GM19324 (cell line): Measurements from ENCODE around the gene DFFB.
"Not testable (repeated sequence)": the region's sequence is repeated elsewhere in the genome, so short reads cannot be mapped to it uniquely, and the experiment has no call there.

Source experiments
- ATAC-seq: cut with Tn5 transposase; IDR thresholded peaks from one replicate; pipeline ENCODE4 v1.9.1; 2021; ENCODE audit warnings: mild to moderate bottlenecking, moderate library complexity; ENCODE audit not compliant: unreplicated experiment, low FRiP score

Gene DFFB

DNA sequence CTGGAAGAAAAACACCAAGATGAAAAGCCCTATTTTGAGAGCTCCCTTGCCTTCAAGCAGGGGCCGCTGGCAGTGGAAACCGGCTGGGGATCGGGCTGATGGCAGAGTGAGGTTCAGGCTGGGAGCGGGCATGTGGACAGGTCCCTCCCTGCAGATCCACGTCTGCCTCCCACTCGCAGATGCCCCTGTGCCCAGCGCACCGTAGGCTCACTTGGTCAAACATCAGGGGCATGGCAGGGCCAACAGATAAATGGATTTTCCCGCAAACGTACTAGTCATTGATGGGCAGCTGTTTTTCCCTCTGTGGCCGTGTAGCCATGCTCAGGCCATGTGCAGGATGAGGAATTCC lies 49.4 kb downstream of the DFFB start:
- ATAC-seq = no peak

DNA sequence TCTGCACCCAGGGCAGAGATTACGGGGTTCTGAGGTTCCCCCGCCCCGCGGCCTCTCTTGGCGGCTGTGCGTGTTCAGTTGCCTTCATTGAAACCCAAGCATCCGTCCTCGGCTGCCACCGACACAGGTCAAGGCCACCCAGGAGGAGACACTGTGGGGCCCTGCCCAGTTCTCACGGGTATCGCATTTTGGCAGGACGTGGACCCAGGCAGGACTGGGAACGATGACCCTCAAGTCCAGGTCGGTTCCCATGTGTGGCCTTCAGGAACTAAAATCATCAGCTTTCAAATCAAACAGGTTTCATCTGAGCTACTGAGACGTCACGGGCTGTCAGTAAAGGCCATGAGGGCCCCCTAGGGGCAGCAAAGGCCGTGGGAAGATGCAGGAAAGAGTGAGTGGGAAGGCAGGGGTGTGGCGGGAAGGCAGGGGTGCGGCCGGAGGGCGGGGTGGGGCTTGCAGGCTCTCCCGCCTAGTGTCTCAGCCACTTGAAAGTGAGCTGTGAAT lies 49.8 kb downstream of the DFFB start:
- ATAC-seq = no peak

DNA sequence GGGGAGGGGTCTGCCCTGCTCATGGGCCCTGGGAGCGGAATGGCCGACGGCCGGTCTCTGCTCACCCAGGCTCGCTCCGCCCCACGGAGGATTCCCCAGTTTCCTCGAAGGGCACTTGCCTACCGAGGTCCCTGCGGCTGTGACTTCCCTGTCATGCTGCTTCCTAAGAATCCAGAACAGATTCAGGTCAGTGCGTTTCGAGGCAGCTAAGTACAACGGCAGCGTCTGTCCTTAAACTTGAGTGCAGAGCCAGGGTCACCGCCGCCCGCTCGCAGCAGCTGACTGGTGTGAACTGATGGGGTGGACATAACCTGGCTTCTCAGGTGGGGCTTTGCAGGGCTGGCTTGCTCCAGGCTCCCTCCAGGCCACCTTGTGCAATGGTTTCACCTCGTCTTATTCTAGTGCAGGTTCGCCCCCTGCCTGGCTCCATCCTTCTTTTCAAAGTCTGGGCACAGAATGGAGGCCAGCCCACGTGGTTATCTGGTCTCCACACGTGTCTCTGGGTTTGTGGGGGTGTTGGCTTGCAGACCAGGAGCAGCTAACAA lies 50.4 kb downstream of the DFFB start:
- ATAC-seq = no peak

DNA sequence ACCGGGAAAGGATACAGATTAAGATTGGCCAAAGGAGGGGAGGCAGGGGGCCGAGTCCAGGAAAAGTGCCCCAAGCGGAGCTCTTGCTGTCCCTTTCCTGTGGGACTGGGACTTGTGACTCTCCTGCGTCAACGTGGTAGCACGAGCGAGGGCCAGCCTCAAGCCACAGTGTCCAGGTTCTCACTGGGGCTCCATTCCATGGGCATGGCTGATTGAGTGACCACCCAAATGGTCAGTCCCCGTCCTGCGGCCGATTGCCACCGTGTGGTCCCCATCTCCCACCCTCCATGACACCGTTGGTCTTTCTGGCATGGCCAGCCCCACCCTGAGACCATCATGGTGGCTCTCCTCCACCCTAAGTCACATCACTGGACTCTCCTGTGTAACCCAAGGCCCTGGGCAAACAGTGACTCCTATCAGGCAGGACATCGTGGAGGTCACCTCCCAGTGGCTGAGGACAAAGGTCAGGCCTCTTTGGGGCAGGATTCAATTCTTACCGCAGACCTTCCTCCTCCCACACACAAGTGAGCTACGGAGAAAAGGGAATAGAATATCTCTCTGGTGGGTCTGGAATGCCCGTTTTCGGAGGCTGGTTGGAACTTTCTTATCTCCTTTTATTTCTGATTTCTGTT lies 51.7 kb downstream of the DFFB start:
- ATAC-seq = no peak

DNA sequence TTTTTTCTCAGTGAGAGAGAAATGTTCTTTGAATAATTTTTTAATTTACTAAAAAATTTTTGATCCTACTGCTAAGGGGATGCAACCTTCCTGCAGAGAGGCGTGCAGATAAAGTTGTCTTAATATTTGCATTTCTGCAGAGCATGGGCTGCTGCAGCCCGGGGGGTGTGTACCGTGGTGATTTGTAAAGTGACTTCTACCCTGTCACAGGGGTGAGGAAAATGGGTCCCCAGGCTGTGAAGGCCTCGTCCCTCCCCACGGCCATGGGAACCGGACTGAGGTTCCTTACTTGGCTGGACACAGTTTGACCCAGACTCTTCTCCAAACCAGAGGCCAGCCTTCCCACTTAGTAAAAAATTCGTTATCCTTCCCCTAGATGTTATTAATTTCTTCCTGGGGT lies 52.3 kb downstream of the DFFB start:
- ATAC-seq = no peak

DNA sequence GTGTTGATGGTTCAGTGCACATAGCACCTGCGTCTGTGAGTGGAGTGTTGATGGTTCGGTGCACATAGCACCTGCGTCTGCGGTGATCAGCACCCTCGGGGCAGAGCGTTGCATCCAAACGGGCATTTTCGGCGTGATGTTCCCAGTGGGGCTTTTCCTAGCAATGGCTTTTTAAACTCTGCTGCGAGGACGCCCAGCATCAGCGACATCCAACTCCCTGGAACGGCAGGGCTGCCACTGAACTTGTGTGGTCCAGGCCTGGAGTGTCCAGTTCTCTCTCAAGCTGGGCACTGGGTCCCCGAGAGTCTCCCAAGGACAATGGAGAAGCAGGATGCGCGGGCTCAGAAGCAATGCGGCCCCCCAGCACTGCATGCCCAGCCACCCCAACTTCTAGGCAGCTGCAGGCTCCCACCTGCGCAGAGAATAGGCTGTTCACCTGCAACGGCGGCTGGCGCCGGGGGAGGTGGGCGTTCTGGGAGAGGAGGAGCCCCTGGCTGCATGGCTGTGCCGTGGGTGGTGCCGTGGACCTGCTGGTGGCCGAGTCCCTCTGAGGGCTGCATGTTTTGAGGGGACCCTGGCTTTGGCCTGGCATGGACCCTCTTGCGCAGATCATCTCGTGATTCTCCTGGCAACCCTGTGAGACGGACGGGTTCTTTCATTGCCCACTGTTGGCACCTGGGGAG lies 52.9 kb downstream of the DFFB start:
- no peak for ATAC-seq

DNA sequence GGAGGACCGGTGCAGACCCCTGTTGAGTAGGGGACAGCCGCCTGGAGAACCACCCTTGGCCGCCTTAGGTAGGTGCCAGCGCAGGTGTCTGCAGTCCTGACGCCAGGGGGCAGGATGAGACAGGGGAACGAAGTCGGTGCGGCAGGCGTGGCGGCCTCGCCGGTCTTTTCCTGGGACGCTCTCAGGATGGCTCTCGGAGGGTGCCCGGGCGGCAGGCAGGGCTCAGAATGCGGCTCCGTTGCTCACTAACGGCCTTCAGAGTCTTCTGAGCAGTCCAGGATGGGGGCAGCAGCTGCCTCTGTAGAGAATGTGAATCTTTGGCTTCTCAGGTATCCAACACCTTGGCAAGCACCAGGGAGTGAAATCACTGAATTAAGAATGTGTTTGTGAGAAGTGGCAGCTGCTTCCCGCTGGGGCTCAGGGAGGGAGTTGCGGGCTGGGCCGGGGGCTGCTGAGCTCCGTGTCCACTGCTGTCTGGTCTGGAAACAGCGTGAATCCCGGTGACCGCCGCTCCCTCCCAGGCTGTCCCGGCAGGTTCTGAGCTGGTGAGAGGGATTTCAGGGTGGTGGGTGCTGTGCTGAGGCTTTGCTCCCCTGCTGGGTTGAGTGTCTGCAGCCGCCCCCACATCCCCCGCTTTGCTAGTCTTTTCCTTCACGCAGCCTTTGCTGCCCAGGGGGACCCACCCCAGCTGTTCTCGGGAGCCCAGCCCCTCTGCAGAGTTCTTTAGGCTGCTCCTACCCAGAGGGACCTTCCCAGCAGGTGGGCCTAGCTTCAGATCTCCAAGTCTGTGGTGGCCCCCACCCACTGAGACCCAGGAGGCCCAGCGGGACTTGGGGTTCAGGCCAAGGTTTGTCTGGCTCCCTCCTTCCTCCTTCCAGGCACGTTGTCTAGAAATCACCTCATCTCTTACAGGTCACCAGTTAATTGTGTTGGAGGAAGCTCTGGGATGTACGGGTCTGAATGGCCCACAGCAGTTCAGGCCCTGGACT lies 53.9 kb downstream of the DFFB start:
- ATAC-seq = no peak

DNA sequence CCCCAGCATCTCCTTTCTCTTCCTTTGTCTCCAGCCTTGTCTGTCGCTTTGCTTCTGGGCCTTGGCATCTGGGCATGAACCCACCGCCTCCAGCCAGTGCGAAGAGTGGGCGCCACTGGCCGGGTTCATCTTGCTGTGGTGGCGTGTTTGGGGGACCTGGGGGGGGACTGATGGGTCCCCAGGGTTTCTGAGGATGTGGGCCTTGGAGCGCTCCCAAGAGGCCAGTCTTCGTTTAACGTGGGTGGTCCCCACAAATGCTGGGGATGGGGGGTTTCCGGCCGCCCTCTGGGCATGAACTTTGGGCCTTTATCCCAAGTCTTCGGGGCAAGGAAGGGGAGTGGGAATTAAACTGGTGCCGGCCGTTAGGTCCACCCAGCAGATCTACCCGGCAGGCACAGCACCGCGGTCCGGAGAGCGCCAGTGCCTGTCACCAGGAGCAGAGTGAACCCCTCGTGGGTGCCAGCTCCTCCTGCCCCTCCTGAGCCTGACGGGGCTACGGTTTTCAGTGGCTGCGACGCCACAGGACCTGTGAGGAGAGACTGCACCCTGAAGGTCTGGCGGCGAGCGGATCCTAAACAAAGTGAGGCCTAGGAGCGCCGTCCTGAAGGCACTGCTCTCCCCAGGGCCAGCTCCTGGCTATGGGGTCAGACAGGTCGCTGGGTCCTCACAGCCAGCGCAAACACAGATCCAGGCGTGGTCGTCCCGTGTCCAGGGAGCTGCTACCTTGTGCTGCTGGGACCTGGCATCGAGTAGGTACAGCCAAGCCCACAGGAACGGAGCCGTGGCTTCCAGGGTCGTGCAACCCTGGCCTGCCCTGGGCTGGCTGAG lies 54.9 kb downstream of the DFFB start:
- no peak for ATAC-seq

DNA sequence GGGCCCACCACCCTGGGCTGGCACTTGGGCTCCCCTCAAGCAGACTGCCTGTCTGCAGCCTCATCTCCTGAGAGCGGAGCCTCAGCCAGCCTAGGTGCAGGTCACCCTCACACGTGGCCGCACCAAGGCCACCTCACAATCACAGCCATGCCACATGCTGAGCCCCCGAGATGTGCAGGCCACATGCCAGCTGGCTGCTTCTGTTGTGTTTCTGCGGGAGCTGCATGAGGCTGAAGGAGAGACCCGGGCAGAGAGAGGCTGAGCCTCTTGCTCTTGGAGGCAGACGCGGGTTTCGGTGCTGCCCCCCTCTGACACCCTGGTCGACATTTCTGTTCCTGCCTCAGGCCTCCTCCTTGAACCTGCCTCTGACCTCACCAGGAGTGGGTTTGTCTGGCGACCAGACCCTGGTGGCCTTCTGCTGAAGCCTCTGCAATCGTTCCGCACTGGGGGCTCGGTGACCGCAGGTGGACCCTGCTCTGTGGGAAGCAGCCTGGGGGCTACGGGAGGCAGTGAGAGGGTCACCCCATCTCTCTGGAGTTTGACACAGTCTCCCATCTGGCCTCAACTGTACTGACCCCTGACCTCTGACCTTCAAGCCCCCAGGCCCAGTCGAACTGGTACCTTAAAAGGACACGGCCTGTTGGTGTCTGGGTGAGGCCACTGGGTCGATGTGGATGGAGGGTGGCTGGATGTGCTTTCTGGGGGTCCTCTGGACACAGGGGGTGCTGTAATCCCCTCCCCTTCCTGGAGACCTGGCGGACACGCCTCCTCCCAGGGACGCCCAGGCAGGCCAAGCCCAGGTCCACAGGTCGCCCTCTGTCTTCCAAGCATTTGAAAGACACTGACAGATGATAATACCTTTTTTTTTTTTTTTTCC lies 55.8 kb downstream of the DFFB start:
- no peak for ATAC-seq

DNA sequence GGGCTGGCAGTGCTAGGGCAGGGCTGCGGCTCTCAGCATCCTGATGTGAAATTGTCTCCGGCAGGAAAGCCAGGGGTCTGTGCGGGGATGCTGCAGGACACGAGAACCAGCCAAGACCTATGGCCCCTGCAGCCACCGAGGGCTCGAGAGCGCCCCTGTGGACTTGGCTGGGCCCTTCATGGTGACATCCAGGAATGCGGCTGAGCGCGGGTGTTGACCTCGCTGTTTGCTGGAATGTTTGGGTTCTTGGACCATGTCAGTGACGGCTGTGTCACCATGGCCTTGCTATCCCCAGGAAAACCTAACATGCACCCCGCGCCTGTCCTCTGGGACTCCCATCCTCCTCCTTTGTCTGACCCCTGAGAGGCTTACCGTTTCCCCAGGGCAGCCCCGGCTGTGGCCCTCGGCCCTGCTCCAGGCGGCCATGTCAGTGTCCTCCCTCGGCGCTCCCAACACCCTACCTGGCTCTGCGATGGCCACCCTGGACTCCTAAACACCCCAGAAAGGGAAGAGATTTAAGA lies 57.1 kb downstream of the DFFB start:
- ATAC-seq = no peak

DNA sequence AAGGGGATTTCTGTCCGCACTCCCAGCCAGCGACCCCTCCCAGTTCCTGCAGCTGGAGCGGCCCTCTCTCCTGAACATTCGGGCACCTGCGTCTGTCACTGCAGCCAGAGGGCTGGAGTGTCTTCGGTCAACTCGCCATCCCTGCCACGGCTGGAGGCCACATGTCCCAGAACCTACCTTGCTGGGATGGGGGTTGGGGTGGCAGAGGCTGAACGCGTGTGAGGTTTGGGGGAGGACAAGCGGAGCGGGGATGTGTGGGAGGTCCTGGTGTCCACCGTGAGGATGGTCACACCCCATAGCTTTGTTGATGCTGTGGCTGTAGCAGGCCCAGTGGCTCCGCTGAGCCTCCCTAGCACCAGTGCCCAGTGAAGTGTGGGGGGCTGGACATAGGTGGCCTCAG lies 57.6 kb downstream of the DFFB start:
- ATAC-seq = no peak

DNA sequence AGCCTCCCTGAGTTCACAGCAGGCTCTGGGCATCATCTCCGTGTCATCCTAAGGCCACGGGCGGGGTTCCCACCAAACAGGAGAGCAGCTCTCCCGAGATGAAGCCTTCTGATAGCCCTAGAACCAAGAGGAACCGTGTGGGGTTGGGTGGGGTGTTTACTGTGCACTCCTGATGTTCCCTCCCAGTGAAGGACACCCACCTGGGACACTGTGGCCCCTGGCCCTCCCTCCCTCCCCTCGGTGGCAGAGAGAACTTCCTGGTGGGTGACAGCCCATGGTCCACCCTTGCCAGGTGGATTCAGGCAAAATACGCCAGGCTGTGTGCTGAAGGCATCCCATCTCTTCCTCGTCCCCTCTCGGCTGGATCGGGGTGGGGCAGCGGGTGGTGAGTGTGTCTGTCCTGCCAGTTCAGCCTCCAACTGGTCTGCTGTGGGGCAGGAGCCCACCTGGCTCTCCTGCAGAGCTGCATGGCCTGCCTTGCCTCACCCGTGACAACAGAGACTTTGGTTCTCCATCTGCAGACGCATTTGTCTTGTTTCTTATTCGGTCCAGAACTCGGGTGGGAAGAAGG lies 58.4 kb downstream of the DFFB start:
- ATAC-seq = no peak

DNA sequence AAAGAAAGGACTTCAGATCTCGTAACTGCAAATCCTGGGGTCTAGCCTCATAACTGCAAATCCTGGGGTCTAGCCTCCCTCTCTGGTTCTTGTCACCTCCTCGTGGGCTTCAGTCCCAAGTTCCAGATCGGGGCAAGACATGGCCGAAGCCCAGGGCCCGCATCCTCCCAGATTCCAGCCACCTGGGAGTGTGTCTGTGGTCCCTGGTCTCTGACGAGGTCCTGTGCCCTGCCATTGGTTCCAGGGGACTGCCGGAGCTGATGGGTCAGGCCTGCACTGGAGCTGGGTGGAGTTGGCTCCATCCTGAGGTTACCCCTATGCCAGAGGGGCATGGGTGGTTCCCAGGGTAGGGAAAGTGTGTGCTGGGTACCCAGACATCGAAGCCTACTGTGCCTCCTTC lies 60.5 kb downstream of the DFFB start:
- no peak for ATAC-seq

DNA sequence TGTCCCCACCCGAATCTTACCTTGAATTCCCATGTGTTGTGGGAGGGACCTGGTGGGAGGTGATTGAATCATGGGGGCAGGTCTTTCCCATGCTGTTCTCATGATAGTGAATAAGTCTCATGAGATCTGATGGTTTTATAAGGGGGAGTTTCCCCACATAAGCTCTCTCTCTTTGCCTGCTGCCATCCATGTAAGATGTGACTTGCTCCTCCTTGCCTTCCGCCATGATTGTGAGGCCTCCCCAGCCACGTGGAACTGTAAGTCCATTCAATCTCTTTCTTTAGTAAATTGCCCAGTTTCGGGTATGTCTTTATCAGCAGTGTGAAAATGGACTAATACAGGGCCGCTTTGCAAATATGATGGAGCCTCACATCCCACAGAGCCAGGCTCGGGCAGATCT lies 61.1 kb downstream of the DFFB start:
- not testable (repeated sequence) for ATAC-seq

DNA sequence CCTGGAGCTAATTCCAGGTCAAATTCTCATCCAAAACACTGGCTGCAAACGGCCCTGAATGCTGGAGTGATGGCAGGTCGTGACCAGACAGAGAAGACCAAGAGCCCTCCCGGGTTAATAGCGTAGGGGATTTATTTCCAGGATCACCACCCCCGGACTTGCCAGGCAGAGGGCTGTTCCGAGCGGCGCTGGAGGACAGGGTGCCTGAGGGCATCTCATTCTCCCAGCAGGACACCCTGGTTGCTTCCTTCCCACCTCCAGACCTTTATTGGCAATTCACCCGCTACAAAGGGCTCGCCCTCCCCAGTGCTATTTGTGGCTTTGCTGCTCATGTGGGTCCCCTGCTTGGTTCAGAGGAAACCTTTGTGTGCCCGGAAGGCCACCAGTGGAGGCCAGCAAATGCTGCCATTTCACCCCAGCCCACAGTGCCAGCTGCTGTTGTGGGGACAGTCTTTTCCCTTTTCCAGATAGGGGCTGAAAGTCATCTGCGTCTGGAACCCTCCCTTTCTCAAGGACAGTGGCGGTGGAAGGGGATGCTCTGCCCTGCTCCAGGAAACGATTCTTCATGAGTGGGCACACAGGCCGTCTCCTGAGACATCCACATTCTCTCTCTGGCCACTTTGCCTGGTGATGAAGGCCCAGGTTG lies 61.8 kb downstream of the DFFB start:
- ATAC-seq = no peak

DNA sequence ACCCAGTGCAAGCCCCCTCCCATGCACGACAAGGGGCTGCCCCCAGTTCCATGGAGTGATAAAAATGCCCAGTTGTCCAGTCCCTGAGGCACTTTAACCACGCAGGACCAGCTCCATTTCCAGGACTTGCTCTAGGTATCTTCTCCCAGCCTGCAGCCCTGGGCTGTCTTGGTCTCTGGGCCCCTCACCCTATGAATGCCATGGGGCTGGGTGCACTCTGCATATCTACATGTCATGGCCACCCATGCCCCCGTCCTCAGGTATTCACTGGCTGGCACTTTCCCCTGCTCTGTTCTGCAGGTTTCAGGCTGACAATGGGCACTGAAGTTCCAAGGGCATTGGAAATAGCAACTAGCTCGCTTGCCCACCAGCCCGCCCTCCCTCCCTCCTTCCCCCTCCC lies 62.4 kb downstream of the DFFB start:
- no peak for ATAC-seq

DNA sequence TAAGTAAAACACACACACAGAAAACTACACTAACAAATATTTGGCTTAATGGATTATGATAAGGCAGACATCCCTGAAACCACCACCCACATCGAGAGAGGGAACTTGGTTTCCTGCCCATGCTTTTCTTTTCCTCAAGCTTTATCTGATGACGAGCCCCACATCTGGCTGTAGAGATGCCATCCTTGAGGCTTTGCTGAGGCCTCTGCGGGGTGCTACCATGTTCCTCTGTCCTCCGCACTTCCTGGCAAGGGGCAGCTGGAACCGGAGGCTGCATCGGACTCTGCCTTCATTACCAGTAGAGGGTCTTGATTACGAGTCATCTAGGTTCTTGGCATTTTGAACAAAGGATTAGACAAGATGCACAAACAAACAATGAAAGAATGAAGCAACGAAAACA lies 64.5 kb downstream of the DFFB start:
- no peak for ATAC-seq

DNA sequence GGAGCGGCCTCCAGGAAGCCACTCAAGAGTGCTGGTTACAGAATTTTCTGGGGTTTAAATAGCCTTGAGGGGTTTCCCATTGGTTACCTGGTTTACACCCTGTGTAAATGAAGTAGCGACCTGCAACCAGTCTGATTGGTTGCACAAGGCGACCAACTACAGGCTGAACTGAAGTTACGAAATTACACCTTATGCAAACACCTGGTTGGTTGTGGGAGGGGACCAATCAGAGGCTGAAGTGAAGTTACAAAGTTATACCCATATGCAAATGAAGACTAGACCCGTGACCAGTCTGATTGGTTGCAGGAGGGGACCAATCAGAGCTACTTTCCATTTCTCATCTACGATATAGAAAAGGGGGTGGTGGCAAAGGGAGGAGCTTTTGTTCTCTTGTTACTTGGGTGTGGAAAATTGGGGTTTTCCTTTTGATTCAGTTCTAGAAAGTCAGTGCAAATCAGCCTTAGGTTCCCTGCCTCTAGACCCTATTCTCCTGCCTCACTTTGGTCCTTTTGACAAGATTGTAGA lies 65.0 kb downstream of the DFFB start:
- no peak for ATAC-seq
